GM23338 (cell line): ENCODE measurements around the gene ROCK2. TPM values are rescaled to one million over a fixed set of nuclear protein-coding genes. Genes with fewer than 3 reads are reported as not detected.

Experiments used
- ATAC-seq: fragments of 200-7000 bp; cut with Tn5 transposase; 3 replicates; pipeline ENCODE4 v1.9.1; 2020
- DNase-seq: peaks from one replicate; pipeline ENCODE4 v3.0.0-alpha.2; 2015; ENCODE audit warnings: low spot score
- H2AFZ ChIP-seq: fragments of 200-600 bp; sonication (generic); 2 replicates; pipeline ENCODE4 v1.8.0; 2016; ENCODE audit warnings: antibody characterized with exemption, mild to moderate bottlenecking, moderate library complexity
- H3F3A ChIP-seq: fragments of 200-600 bp; sonication (generic); replicated peaks from 2 replicates; pipeline ENCODE4 v1.8.0; 2017; ENCODE audit warnings: antibody characterized with exemption, mixed run types, low read depth
- H3K27ac ChIP-seq: fragments of 200-600 bp; sonication (generic); 2 replicates; pipeline ENCODE4 v1.6.1; 2016; ENCODE audit warnings: low read depth
- H3K27me3 ChIP-seq: fragments of 200-600 bp; sonication (generic); 2 replicates; pipeline ENCODE4 v1.8.0; 2016; ENCODE audit warnings: mild to moderate bottlenecking, mixed run types, moderate library complexity; ENCODE audit not compliant: insufficient read depth
- H3K36me3 ChIP-seq: fragments of 200-600 bp; sonication (generic); 2 replicates; pipeline ENCODE4 v1.8.0; 2016; ENCODE audit warnings: mild to moderate bottlenecking; ENCODE audit not compliant: insufficient read depth
- H3K4me1 ChIP-seq: fragments of 200-600 bp; sonication (generic); 2 replicates; pipeline ENCODE4 v1.8.0; 2016; ENCODE audit warnings: mild to moderate bottlenecking, moderate library complexity; ENCODE audit not compliant: insufficient read depth
- H3K4me2 ChIP-seq: fragments of 200-600 bp; sonication (generic); 2 replicates; pipeline ENCODE4 v1.7.1; 2017; ENCODE audit warnings: mixed run types
- H3K4me3 ChIP-seq: fragments of 200-600 bp; sonication (generic); 2 replicates; pipeline ENCODE4 v1.6.1; 2016; ENCODE audit warnings: mixed run types
- H3K79me2 ChIP-seq: fragments of 200-600 bp; sonication (generic); replicated peaks from 2 replicates; pipeline ENCODE4 v1.8.0; 2017; ENCODE audit warnings: mild to moderate bottlenecking; ENCODE audit not compliant: insufficient read depth
- H3K9me2 ChIP-seq: fragments of 200-600 bp; sonication (generic); 2 replicates; pipeline ENCODE4 v1.8.0; 2017; ENCODE audit not compliant: insufficient read depth
- H4K20me1 ChIP-seq: fragments of 200-600 bp; sonication (generic); replicated peaks from 2 replicates; pipeline ENCODE4 v1.8.0; 2017; ENCODE audit warnings: mild to moderate bottlenecking; ENCODE audit not compliant: insufficient read depth
- H3K27ac Mint-ChIP-seq: 2 replicates; pipeline ENCODE4 v1.8.0; 2020; ENCODE audit warnings: inconsistent platforms, mild to moderate bottlenecking, moderate library complexity, mixed read lengths
- H3K27me3 Mint-ChIP-seq: 3 replicates; pipeline ENCODE4 v1.8.0; 2022; ENCODE audit warnings: low read depth, mild to moderate bottlenecking, moderate library complexity, mixed read lengths, inconsistent platforms; ENCODE audit not compliant: insufficient read depth, poor library complexity
- H3K36me3 Mint-ChIP-seq: 3 replicates; pipeline ENCODE4 v1.8.0; 2021; ENCODE audit warnings: low read depth, mild to moderate bottlenecking, inconsistent platforms, moderate library complexity, mixed read lengths
- H3K4me1 Mint-ChIP-seq: 3 replicates; pipeline ENCODE4 v1.8.0; 2020; ENCODE audit warnings: mild to moderate bottlenecking, inconsistent platforms, mixed read lengths
- H3K4me3 Mint-ChIP-seq: 3 replicates; pipeline ENCODE4 v1.8.0; 2021; ENCODE audit warnings: moderate library complexity, mild to moderate bottlenecking, inconsistent platforms, mixed read lengths
- H3K9me3 Mint-ChIP-seq: 3 replicates; pipeline ENCODE4 v1.8.0; 2020; ENCODE audit warnings: moderate library complexity, mild to moderate bottlenecking, inconsistent platforms, mixed read lengths
- CREB1 ChIP-seq: fragments of 250-450 bp; sonication (Bioruptor Pico); IDR thresholded peaks from 2 replicates; pipeline ENCODE4 v1.5.0; 2020; ENCODE audit warnings: low read depth, mild to moderate bottlenecking, moderate library complexity
- CTCF ChIP-seq, 2 experiments: fragments of 200-600 bp in 1 of 2; sonication (generic) in 1 of 2; conservative IDR thresholded peaks; 2 replicates each; pipeline versions ENCODE4 v1.5.1 to v1.6.1; 2016 to 2017; ENCODE audit warnings: antibody characterized with exemption in 2 of 2, low read depth in 2 of 2, mild to moderate bottlenecking in 2 of 2, moderate library complexity in 1 of 2
- ETS1 ChIP-seq: IDR thresholded peaks from 2 replicates; pipeline ENCODE4 v1.6.1; 2016; ENCODE audit warnings: antibody characterized with exemption
- EZH2 ChIP-seq: fragments of 200-600 bp; sonication (generic); IDR thresholded peaks from one replicate; pipeline ENCODE4 v1.8.0; 2017; ENCODE audit warnings: antibody characterized with exemption, mild to moderate bottlenecking, low read depth; ENCODE audit not compliant: unreplicated experiment
- EZH2phosphoT487 ChIP-seq: fragments of 200-600 bp; sonication (generic); IDR thresholded peaks from one replicate; pipeline ENCODE4 v1.8.1; 2018; ENCODE audit warnings: antibody characterized with exemption; ENCODE audit not compliant: unreplicated experiment
- JUNB ChIP-seq: IDR thresholded peaks from one replicate; pipeline ENCODE4 v1.6.1; 2016; ENCODE audit warnings: antibody characterized with exemption; ENCODE audit not compliant: unreplicated experiment
- NANOG ChIP-seq: IDR thresholded peaks from 2 replicates; pipeline ENCODE4 v1.6.1; 2016; ENCODE audit warnings: antibody characterized with exemption, borderline replicate concordance
- POLR2AphosphoS5 ChIP-seq: IDR thresholded peaks from 2 replicates; pipeline ENCODE4 v1.6.1; 2016; ENCODE audit warnings: antibody characterized with exemption, low read depth
- REST ChIP-seq: IDR thresholded peaks from one replicate; pipeline ENCODE4 v1.6.1; 2018; ENCODE audit warnings: antibody characterized with exemption; ENCODE audit not compliant: unreplicated experiment
- STAT1 ChIP-seq: IDR thresholded peaks from one replicate; pipeline ENCODE4 v1.6.1; 2016; ENCODE audit warnings: antibody characterized with exemption; ENCODE audit not compliant: unreplicated experiment
- ZNF114 ChIP-seq: fragments of 250-450 bp; sonication (Bioruptor Pico); IDR thresholded peaks from 2 replicates; pipeline ENCODE4 v1.5.0; 2020; ENCODE audit warnings: mild to moderate bottlenecking, moderate library complexity
- ZNF331 ChIP-seq: fragments of 250-450 bp; sonication (Bioruptor Pico); IDR thresholded peaks from 2 replicates; pipeline ENCODE4 v1.5.0; 2020; ENCODE audit warnings: low read depth, mild to moderate bottlenecking, moderate library complexity
- ZNF462 ChIP-seq: fragments of 250-450 bp; sonication (Bioruptor Pico); IDR thresholded peaks from 2 replicates; pipeline ENCODE4 v1.5.0; 2020; ENCODE audit warnings: mild to moderate bottlenecking, moderate library complexity
- polyA plus RNA-seq: library from polyadenylated mRNA; unstranded; fragments of >200 nt; fragmentation: Nextera tagmentation; extraction: Ambion mirVana; gene quantifications from 2 replicates; pipeline ENCODE4 v1.2.1, GENCODE V29; 2016
- total RNA-seq: library from RNA; depleted of rRNA; stranded (reverse); fragments of >200 nt; shearing (Covaris generic); gene quantifications from 2 replicates; pipeline ENCODE4 v1.2.3, GENCODE V29; 2014

Gene ROCK2
- total and polyA plus RNA-seq, 2 experiments from 2014 or later: 16.4 to 28.0 TPM

GRCh38 chr2:11241412-11242203 lies 102.8 kb downstream of the ROCK2 start:
- no peaks in the 10 kb centered on the region for H3K9me2 ChIP-seq
- TF ChIP-seq STAT1 (no peak), POLR2AphosphoS5 (no peak), JUNB (no peak), REST (no peak), CTCF (conservative IDR thresholded peaks at IDR 0.05; ENCODE audit: low read depth in 2 of 2) (no peak), ZNF462 (CRISPR knock-in tag) (no peak), CREB1 (no peak), EZH2phosphoT487 (no peak), NANOG (no peak), EZH2 (no peak), ZNF114 (CRISPR knock-in tag) (no peak), ZNF331 (CRISPR knock-in tag) (no peak), ETS1 (no peak)
- no peak overlapping the region for H3K4me3 ChIP-seq
- H3F3A ChIP-seq: no peaks in the 10 kb centered on the region
- no peak overlapping the region for H2AFZ ChIP-seq
- H4K20me1 ChIP-seq: no peaks in the 10 kb centered on the region; the same call in none of the 2 replicates
- 0 out of 2 replicates have a peak, but pooled peaks cover 3% of the 10 kb centered on the region for H3K36me3 ChIP-seq
- no peak overlapping the region for H3K4me2 ChIP-seq
- Mint-ChIP-seq H3K4me3 (no peak overlapping the region), H3K4me1 (no peaks in the 10 kb centered on the region), H3K9me3 (no peaks in the 10 kb centered on the region), H3K27ac (no peak overlapping the region), H3K27me3 (no peaks in the 10 kb centered on the region), H3K36me3 (no peaks in the 10 kb centered on the region)
- no peak overlapping the region for H3K27ac ChIP-seq
- peaks cover 43% of the 10 kb centered on the region for H3K79me2 ChIP-seq
- ATAC-seq (no peak), DNase-seq (no peak)
- H3K4me1 ChIP-seq: no peaks in the 10 kb centered on the region
- no peaks in the 10 kb centered on the region for H3K27me3 ChIP-seq
